Cerebellar cortex (tissue), 1 donor: ENCODE measurements around the gene VPS33B.
"Not testable (repeated sequence)": the region's sequence is repeated elsewhere in the genome, so short reads cannot be mapped to it uniquely, and the experiment has no call there.

Source experiments
- DNase-seq: peaks from one replicate; pipeline ENCODE4 v3.0.0-alpha.2; 2015; ENCODE audit warnings: low spot score

Gene VPS33B

GRCh38 chr15:91031796-91032195 lies 9.4 kb upstream of the VPS33B start:
- DNase-seq, result no peak

GRCh38 chr15:91027677-91028076 lies 5.3 kb upstream of the VPS33B start:
- no peak for DNase-seq

GRCh38 chr15:91023720-91024119 lies 1.3 kb upstream of the VPS33B start:
- DNase-seq, result no peak

GRCh38 chr15:91022832-91023129 lies 387 bp upstream of the VPS33B start:
- DNase-seq, result no peak

- DNase-seq, result no peak
Observed at GRCh38 chr15:91021516-91022074, 799 bp downstream of the VPS33B start.

GRCh38 chr15:91018158-91018557 lies 4.2 kb downstream of the VPS33B start:
- DNase-seq, result no peak

GRCh38 chr15:91017716-91018115 lies 4.7 kb downstream of the VPS33B start:
- no peak for DNase-seq

GRCh38 chr15:91013701-91014100 lies 8.7 kb downstream of the VPS33B start:
- DNase-seq, result not testable (repeated sequence)

GRCh38 chr15:91007266-91007665 lies 15.1 kb downstream of the VPS33B start:
- no peak for DNase-seq

- no peak for DNase-seq
Observed at GRCh38 chr15:91001209-91001608, 21.2 kb downstream of the VPS33B start.

- no peak for DNase-seq
Observed at GRCh38 chr15:90998737-90999136, 23.7 kb downstream of the VPS33B start.

GRCh38 chr15:90994417-90995311 lies 27.7 kb downstream of the VPS33B start, which contains the start of gene PRC1:
Gene PRC1 (minus strand): TSS chr15:90994535. CDS start chr15:90994417, 118 bp downstream.
- DNase-seq, result peak; percentile 98

GRCh38 chr15:90994059-90994416 lies 28.4 kb downstream of the VPS33B start:
- DNase-seq, result no peak

- no peak for DNase-seq
Observed at GRCh38 chr15:90991587-90992285, 30.7 kb downstream of the VPS33B start.

GRCh38 chr15:90990446-90990845 lies 31.9 kb downstream of the VPS33B start:
- DNase-seq, result no peak

- no peak for DNase-seq
Observed at GRCh38 chr15:90989040-90989768, 33.2 kb downstream of the VPS33B start.

- no peak for DNase-seq
Observed at GRCh38 chr15:90988296-90988695, 34.1 kb downstream of the VPS33B start.

GRCh38 chr15:90987561-90988141 lies 34.7 kb downstream of the VPS33B start:
- no peak for DNase-seq

GRCh38 chr15:90986790-90987507 lies 35.4 kb downstream of the VPS33B start:
- no peak for DNase-seq

- DNase-seq, result no peak
Observed at GRCh38 chr15:90982135-90982534, 40.3 kb downstream of the VPS33B start.

- no peak for DNase-seq
Observed at GRCh38 chr15:90981681-90982080, 40.7 kb downstream of the VPS33B start.
